Cardiac septum (tissue), 1 donor: ENCODE results near the gene KCND2. TPM values are rescaled to one million over a fixed set of nuclear protein-coding genes. Genes with fewer than 3 reads are reported as not detected.
A peak's percentile ranks its signal among the peaks of the same experiment; 100 is the strongest.
"Not testable (repeated sequence)": the region's sequence is repeated elsewhere in the genome, so short reads cannot be mapped to it uniquely, and the experiment has no call there.

ENCODE experiments used
- DNase-seq: peaks from one replicate; pipeline ENCODE4 v3.0.0-alpha.2; 2020; ENCODE audit warnings: low spot score
- intact Hi-C: fragments of 100-400 bp; cut with DNase I; formaldehyde crosslinking; loops from one replicate; pipeline ENCODE4 v1.14.0; 2022
- long read RNA-seq: library from polyadenylated mRNA; unstranded; transcript quantifications from one replicate; pipeline ENCODE4 v2.0.0, GENCODE V29; 2021
- total RNA-seq: library from RNA; stranded (reverse); fragmentation: NEBNext Ultra II Directional; extraction: Animal tissue kit (Norgen Biotek cat#: 25700); gene quantifications from one replicate; pipeline ENCODE4 v1.2.1, GENCODE V29; 2021
- donor health status: DM: no; HTN: no; CAD: no.

Gene KCND2
- 0.22 TPM for total RNA-seq
- long read RNA-seq: 0 reads

DNA sequence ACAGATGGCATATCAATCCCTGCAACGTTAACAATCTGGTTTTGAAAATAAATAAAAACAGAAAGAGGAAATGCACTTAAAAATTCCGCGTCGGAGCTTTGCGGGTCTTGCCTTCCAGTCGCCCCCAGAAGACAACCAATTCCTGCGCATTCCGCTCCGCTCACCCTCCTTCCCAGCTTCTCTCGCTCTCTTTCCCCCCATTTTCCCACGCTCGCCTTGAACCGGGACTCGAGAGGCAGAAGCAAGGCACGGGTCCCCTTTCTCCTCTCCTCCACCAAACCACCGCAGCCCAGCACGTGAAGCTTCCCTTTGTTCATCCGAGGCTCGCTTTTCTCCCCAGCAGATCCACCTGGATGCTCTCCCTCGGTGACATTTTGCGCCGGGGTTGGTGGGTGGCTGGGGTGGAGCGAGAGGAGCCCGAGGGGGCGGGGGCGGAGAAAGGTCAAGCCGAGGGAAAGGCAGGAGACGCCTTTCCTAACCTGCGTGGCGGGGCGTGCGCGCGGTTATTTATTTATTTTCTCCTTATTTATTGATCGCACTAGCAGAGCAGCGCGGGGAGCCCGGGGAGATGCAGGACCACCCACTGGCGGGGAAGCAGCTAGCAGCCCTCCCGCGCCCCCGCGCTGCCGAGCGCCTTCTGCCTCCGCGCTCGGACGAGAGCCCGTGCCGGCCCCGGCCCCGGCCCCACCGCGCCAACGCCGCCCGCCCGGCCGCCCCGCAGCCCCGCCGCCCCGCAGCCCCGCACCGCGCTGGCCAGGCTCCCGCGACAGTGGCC is at the start of gene KCND2:
Gene KCND2 (plus strand): TSS at position 475 of the 775 bp plus-strand sequence.
- DNase-seq: peak; percentile 64
- intact Hi-C loops: loop anchor here (2.0 kb wide), 1 partner anchor 338 kb away; no protein-coding TSS in a partner anchor

DNA sequence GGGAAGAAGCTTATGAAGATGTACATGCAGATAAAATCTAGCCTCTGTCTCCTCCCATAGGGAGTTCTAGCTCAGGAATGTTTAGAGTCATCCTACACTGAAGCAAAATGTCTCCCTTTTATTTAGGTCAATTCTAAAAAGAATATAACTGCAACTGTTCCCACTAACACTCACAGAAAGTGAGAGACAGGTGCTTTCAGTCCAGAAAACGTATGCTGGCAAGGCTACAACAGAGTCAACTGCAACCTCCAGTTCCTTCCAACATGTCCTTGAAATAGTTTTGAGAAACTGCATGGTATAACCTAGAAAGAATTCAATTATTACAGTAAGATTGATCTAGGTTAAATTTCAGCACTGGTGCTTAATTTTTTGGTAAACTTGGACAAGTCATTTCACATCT is 46.8 kb upstream of the KCND2 start:
- intact Hi-C loops: no loop called here
- DNase-seq: no peak

DNA sequence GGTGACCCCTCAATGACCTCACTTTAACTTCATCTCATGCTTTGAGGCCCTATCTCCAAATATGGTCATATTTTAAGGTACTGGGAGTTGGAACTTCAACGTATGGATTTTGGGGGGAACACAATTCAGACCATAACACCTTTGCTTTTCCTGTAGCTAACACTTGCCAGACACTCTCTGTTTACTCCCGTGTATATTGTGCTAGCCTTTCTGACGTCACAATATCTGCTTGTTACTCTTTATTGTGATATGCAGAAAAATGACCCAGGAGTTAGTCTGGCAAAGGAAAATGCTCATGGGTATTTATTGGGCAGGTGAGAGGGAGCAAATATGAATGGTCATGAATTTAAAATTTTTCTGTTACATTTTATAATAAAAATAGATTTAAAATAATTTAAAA is 45.7 kb upstream of the KCND2 start:
- no peak for DNase-seq

DNA sequence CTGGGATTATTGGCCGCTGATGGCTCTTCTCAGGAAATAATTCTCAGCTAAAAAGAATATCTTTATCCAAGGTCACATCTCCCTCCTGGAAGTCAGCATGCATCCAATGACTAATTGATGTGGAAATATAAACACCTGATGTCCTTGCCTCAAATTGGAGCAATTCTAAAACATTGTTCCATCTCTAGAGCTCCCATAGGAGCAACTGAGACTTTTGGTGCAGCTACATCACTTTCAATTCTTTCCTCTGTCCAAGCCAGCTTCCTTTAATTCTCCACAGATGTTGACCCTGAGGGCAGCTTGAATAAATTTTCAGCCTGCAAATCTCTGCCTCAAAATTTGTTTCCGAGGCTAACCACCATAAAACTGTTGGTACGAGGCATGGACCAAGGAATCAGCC is 43.9 kb upstream of the KCND2 start:
- intact Hi-C loops: no loop called here
- DNase-seq: no peak

More for the DNA sequence above, 45.7 kb upstream of the KCND2 start:
- intact Hi-C loops: no loop called here

DNA sequence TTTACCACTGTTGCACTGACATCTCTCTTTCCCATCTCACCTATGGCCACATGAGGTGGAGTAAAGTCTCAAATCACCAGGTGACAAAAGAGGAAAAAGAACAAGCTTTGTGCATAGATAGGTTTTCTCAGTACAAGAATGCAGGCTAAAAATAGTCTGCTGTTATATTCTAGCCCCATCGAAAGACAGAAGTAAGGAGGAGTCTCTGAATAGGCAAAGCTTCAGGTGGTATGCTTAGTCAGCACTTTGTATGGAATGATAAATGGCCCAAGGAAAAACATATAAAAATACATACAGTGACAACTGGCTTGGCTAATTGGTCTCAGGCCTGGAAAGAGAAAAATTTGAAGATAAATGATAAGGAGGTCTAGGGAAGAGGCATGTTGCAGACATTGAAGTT is 39.6 kb upstream of the KCND2 start:
- no peak for DNase-seq
- intact Hi-C loops: no loop called here

DNA sequence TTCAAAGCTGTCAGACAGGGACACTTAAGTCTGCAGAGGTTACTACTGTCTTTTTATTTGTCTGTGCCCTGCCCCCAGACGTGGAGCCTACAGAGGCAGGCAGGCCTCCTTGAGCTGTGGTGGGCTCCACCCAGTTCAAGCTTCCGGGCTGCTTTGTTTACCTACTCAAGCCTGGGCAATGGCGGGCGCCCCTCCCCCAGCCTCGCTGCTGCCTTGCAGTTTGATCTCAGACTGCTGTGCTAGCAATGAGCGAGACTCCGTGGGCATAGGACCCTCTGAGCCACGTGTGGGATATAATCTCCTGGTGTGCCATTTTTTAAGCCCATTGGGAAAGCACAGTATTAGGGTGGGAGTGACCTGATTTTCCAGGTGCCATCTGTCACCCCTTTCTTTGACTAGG is 32.6 kb upstream of the KCND2 start:
- DNase-seq, intact Hi-C loops: not testable (repeated sequence)

DNA sequence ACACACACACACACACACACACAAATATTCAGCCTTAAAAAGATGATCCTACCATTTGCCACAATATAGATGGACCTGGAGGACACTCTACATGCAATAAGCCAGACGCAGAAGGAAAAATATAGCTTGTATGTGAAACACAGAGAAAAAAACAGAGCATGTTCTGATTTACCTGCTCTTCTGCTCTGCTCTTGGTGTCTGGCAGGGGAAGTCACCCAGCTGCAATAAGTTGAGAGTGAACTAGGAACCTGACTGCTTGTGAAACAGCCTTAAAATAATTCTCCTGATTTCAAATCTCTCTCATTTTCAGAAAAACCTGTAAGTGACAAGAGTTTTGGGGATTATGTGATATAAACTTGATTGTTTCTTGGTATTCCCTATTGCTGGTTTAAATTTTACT is 31.0 kb upstream of the KCND2 start:
- no peak for DNase-seq
- intact Hi-C loops: no loop called here

DNA sequence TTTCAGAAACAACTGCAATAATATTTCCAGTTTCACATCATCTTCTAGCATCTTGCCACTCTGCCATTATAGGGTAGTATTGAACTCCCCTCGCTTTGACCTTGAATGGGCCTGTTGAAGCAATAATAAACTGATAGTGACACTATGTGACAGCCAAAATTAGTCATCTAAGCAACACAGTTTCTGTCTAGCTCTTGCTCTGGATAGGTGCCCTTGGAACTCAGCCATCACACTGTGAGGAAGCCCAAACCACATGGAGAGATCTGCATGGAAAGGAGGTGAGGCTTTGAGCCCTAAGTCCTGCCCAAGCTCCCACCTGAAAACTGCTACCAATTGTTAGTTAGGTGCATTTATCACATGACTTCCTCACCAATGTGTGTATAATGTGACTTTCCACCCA is 18.1 kb upstream of the KCND2 start:
- intact Hi-C loops: no loop called here
- no peak for DNase-seq

DNA sequence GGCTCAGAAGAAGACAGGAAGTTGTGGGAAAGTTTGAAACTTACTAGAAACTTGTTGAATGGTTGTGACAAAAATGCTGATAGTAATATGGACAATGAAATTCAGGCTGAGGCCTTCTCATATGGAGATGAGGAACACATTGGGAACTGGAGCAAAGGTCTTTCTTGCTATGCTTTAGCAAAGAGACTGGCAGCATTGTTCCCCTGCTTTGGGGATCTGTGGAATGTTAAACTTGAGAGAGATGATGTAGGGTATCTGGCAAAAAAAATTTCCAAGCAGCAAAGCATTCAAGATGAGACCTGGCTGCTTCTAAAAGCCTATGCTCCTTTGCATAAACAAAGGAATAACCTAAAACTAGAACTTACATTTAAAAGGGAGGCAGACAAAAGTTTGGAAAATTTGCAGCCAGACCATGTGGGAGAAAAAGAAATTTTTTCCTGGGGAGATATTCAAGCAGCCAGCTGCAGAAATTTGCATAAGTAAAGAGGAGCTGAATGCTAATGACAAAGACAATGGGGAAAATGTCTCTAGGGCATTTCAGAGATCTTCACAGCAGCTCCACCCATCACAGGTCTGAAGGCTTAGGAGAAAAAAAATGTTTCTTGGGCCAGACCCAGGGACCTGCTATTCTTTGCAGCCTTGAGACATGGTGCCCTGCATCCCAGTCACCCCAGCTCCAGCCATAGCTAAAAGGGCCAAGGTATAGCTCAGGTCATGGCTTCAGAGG is 16.5 kb upstream of the KCND2 start:
- intact Hi-C loops: no loop called here
- no peak for DNase-seq

DNA sequence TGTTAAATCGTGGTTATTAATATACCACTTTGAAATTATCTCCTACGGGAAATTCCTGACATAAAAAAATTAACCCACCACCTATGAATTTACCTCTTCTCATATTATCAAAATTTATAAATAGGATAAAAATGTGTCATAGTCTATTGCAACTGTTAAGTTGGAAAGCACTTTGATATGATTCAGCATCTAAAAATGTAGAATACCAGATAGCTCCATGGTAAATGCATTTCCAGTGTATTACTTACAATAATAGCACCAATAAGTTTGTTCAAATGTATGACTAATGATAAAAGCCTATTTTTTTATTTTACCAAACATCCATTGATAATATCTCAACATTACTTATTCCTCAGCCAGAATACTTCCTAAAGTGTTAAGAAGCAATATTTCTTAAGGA is 13.6 kb upstream of the KCND2 start:
- intact Hi-C loops: no loop called here
- no peak for DNase-seq

DNA sequence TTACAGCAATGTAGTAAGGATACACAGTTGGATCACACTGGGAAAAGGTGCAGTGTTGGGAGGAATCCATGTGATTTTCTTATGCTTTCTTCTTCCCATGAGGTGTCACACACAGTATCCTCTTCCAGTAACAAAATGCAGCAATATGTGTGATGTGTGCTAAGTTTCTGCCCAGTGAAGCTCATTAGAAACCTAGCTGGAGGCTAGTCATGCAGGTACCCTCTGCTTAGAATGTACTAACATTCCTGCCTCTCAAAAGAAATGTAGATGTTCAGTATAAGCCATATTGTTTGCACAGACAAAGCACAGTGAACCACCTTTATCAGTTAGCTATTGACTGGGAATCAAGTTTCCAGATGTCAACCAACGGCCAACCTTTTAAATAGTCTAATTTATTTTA is 12.9 kb upstream of the KCND2 start:
- DNase-seq: no peak
- intact Hi-C loops: no loop called here

DNA sequence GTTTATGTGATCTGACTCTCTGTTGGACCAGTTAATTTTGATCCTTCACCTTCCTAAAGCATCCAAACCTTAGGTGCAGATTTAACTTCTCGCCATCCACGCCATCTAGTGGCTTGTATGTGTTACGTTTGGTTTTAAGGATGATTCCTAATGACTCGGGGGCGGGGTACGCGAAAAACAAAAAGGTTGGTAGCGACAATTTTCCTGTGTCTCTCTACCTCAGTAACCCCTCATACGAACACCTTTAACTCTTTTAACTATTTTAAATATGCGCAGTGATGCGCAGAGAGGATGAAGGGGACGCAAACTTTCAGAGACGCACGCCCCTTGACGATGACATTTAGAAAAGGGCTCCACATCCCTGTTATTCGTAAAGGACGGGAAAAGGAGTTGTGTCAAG is 714 bp upstream of the KCND2 start:
- DNase-seq: no peak
- intact Hi-C loops: loop anchor here (2.0 kb wide), 1 partner anchor 337 kb away; no protein-coding TSS in a partner anchor

DNA sequence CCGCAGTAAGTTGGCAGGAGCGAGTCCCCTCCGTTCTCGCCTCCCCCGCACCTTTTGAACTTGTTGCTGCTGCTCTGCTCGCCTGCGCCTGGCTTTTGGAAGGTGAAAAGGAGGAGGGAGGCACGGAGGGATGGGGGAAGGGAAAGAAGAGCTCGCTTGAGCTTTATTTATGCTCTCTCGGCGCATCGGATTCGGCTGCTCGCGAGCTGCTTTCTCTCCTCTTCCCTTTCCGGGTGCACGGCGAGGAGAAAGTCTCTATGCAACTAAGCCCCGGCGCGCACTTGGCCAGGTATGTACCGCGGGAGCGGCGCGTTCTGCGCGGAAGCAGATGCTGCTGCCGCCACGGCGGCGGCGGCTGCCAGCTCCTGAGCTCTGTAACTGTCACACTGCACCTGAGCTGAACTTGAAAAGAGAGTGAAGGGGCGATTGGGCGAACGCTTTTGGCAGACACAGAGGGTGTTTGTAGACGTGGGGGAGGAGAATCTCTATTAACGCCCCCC is 551 bp downstream of the KCND2 start:
- DNase-seq: peak; percentile 74
- intact Hi-C loops: loop anchor here (2.0 kb wide), 1 partner anchor 339 kb away; no protein-coding TSS in a partner anchor

DNA sequence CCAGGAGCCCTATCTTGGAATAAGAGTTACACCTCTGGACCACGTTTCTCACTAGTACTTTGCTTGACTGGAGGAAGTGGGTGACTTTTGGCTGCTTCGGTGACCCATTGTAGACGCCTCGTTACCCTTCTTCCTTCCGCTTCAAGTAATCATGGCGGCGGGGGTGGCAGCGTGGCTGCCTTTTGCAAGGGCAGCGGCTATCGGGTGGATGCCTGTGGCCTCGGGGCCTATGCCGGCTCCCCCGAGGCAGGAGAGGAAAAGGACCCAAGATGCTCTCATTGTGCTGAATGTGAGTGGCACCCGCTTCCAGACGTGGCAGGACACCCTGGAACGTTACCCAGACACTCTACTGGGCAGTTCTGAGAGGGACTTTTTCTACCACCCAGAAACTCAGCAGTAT is 1.5 kb downstream of the KCND2 start:
- intact Hi-C loops: no loop called here
- no peak for DNase-seq

DNA sequence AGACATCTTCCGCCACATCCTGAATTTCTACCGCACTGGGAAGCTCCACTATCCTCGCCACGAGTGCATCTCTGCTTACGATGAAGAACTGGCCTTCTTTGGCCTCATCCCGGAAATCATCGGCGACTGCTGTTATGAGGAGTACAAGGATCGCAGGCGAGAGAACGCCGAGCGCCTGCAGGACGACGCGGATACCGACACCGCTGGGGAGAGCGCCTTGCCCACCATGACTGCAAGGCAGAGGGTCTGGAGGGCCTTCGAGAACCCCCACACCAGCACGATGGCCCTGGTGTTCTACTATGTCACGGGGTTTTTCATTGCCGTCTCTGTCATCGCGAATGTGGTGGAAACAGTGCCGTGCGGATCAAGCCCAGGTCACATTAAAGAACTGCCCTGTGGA is 1.9 kb downstream of the KCND2 start:
- intact Hi-C loops: no loop called here
- DNase-seq: no peak

DNA sequence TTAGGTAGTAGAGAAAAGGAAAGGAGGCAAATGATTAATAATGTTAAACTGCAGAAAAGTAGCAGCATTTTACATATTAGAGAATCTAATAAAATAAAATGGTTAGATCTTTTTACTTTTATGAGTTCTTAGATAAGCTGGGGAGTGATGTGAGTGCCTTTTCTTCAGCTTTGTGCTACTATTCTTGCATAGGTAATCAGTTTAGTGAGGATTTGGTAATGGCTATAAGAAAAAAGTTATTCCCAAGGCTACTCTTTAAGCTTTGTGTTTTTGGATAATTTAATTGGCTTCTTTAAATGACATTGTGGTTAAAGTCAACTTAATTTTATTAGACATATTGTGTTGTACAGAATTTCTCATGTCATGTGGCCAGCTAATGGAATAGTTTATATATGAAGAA is 3.7 kb downstream of the KCND2 start:
- intact Hi-C loops: no loop called here

DNA sequence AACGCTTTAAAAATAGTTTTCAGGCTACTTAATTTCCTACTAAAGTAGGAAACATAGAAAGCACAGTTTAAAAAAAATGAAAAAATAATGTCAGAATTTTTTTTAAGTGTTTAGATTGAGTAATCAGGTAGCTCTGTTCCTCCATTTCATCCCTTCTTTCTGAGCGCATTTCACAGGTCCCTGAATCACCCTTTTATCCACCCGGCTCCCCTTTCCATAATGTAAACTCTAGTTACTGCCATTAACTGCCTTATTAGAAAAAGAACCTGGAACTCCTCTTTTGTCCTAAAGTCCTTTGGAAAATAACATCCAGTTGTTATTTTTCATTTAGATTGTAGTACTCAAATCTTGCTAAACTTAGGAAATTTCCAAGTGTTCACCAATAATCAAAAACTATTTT is 5.8 kb downstream of the KCND2 start:
- intact Hi-C loops: no loop called here
- no peak for DNase-seq

More for the DNA sequence above, 3.7 kb downstream of the KCND2 start:
- no peak for DNase-seq

DNA sequence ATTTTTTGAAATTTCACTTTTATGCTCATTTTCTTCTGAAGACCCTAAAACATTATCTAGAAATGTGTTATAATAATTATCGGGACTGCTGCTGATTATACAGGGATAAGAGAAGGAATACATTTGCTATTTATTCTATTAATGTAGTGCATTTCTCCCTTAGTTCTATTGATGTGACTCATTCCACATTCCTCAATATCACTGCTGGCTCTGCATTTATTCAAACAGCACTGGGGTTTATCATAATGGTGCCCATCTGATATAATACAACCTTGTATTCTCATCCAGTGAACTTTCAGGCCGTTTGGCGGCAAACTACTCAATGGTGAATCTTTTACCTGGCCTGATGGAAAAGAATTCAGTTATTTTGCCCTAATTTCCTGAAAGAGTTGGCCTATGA is 7.8 kb downstream of the KCND2 start:
- intact Hi-C loops: no loop called here
- DNase-seq: no peak

DNA sequence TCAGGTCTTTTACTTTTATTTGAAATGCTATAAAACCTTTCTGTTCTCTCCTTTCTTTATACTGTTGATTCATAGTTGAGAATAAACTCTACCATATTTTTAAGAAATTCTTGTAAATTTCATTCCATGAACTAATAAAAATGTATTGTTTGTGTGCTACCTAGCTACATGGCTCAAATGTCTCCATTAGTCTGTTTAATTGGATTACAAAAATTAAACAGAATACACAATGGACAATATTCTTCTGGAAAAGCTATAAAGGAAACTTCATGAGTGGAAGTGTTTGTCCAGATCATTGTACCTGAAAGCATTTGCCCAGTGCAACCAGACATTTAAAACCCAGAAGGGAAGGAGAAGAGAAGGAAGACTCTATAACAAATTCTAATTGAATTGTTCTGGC is 20.1 kb downstream of the KCND2 start:
- DNase-seq: no peak

DNA sequence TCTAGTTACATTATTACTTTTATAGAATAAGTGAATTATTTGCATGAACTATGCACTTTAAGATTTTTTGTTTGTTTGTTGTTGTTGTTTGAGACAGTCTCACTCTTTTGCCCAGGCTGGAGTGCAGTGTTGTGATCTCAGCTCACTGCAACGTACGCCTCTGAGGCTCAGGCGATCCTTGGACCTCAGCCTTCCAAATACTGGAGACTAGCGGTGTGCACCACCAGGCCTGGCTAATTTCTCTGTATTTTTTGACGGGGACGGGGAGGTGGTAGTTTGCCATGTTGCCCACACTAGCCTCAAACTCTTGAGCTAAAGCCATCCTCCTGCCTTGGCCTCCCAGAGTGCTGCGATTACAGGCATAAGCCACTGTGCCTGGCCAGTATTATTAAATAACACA is 29.2 kb downstream of the KCND2 start:
- no peak for DNase-seq
- intact Hi-C loops: loop anchor here (10.0 kb wide), 1 partner anchor 63 kb away; no protein-coding TSS in a partner anchor

More for the DNA sequence above, 20.1 kb downstream of the KCND2 start:
- intact Hi-C loops: no loop called here

DNA sequence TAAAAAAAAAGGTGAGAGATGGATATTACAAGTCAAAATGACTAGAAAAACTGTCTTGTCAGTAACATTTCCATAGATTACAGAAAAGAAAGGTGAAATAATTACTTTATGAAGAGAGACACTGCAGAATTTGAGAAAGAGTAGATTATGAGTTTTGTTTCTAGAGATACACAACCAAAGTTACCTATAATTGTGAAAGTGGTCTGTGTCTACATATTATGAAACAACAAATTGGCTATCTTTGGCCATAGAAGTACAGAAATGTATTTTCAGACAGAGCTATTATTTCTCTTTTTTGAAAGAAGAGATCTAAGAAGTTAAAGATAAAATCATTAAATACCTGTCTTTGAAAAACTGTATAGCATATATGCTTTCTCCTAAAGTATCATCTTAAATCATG is 30.1 kb downstream of the KCND2 start:
- intact Hi-C loops: loop anchor here (10.0 kb wide), 1 partner anchor 62 kb away; no protein-coding TSS in a partner anchor
- no peak for DNase-seq
